ENCODE measurements around the gene SRD5A1. TPM values are rescaled to one million over a fixed set of nuclear protein-coding genes. Genes with fewer than 3 reads are reported as not detected.

The SRD5A1 gene
- total RNA-seq, 1 experiment from 2014 or later: 39.6 TPM

GRCh38 chr5:6702633-6703032 lies 69.4 kb downstream of the SRD5A1 start:
- intact Hi-C loops (cut with micrococcal nuclease): no loop called here
- Histone ChIP-seq H3K4me3 (ENCODE audit: low read length) (no peak overlapping the region), H3K9ac (ENCODE audit: low read length) (no peak overlapping the region), H3K9me3 (ENCODE audit: low read length) (no peaks in the 10 kb centered on the region), H3K9me2 (replicated peaks; ENCODE audit: low read length) (no peaks in the 10 kb centered on the region), H4K20me1 (ENCODE audit: low read length) (no peaks in the 10 kb centered on the region), H3K27me3 (ENCODE audit: low read length) (0 out of 2 replicates have a peak, but pooled peaks cover under 1% of the 10 kb centered on the region), H3F3A (ENCODE audit: low read length, unreplicated experiment) (no peaks in the 10 kb centered on the region), H3K27ac (ENCODE audit: low read length) (no peak overlapping the region), H2AFZ (ENCODE audit: low read length) (no peak overlapping the region), H3K79me2 (ENCODE audit: low read length) (no peaks in the 10 kb centered on the region), H3K36me3 (ENCODE audit: low read depth, low read length) (no peaks in the 10 kb centered on the region), H3K4me1 (ENCODE audit: insufficient read depth, low read length) (peaks cover 43% of the 10 kb centered on the region), H3K4me2 (ENCODE audit: low read length) (no peak overlapping the region)
- DNase-seq: no peak
- ChIA-PET POLR2A (ENCODE audit: unreplicated experiment) (no interaction called here), CTCF (no interaction called here)
- no peak for ATAC-seq
- BruUV-seq (replicated peaks): no TSS peak
- no peak for TF ChIP-seq EZH2 (IDR thresholded peaks at IDR 0.05; ENCODE audit: low read length, unreplicated experiment)
- TF ChIP-seq, protein P1, sequence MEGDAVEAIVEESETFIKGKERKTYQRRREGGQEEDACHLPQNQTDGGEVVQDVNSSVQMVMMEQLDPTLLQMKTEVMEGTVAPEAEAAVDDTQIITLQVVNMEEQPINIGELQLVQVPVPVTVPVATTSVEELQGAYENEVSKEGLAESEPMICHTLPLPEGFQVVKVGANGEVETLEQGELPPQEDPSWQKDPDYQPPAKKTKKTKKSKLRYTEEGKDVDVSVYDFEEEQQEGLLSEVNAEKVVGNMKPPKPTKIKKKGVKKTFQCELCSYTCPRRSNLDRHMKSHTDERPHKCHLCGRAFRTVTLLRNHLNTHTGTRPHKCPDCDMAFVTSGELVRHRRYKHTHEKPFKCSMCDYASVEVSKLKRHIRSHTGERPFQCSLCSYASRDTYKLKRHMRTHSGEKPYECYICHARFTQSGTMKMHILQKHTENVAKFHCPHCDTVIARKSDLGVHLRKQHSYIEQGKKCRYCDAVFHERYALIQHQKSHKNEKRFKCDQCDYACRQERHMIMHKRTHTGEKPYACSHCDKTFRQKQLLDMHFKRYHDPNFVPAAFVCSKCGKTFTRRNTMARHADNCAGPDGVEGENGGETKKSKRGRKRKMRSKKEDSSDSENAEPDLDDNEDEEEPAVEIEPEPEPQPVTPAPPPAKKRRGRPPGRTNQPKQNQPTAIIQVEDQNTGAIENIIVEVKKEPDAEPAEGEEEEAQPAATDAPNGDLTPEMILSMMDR (conservative IDR thresholded peaks at IDR 0.05; ENCODE audit: low read depth, low read length): no peak
- TF ChIP-seq EZH2phosphoT487 (IDR thresholded peaks at IDR 0.05; ENCODE audit: borderline replicate concordance, low read length): no peak

DNA sequence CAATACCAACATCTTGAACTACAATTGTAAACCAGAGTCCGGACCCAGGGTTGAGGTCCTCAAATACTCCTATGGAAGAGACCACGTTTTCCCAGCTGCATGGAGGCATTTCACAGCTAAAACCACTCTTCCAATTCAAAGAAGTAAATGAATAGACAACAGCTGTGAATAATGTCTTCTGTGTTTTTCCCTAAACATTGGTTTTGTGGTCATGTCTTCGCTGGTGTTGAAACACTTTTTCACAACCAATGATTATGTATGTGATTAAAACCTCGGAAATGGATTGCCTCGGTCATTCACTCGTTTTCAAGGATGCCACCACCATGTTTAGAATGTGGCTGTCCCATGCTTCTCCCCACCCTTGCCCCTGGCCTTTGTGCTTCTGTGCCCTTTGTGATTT lies 70.6 kb downstream of the SRD5A1 start:
- ChIA-PET CTCF (no interaction called here), POLR2A (ENCODE audit: unreplicated experiment) (no interaction called here)
- Histone ChIP-seq H3K4me1 (ENCODE audit: insufficient read depth, low read length) (peaks cover 43% of the 10 kb centered on the region), H4K20me1 (ENCODE audit: low read length) (no peaks in the 10 kb centered on the region), H3K79me2 (ENCODE audit: low read length) (no peaks in the 10 kb centered on the region), H3K36me3 (ENCODE audit: low read depth, low read length) (no peaks in the 10 kb centered on the region), H2AFZ (ENCODE audit: low read length) (peak overlapping the region; percentile 79), H3F3A (ENCODE audit: low read length, unreplicated experiment) (no peaks in the 10 kb centered on the region), H3K9me2 (replicated peaks; ENCODE audit: low read length) (no peaks in the 10 kb centered on the region), H3K4me2 (ENCODE audit: low read length) (peak overlapping the region; percentile 66), H3K27ac (ENCODE audit: low read length) (peak overlapping the region; percentile 77), H3K27me3 (ENCODE audit: low read length) (no peaks in the 10 kb centered on the region), H3K4me3 (ENCODE audit: low read length) (peak overlapping the region; percentile 11; the same call in 1 of the 2 replicates), H3K9ac (ENCODE audit: low read length) (peak overlapping the region; percentile 49), H3K9me3 (ENCODE audit: low read length) (no peaks in the 10 kb centered on the region)
- DNase-seq (no peak), ATAC-seq (no peak)
- BruUV-seq (replicated peaks): TSS peak; percentile 86
- TF ChIP-seq EZH2phosphoT487 (IDR thresholded peaks at IDR 0.05; ENCODE audit: borderline replicate concordance, low read length) (no peak), EZH2 (IDR thresholded peaks at IDR 0.05; ENCODE audit: low read length, unreplicated experiment) (no peak)
- TF ChIP-seq, protein P1 (conservative IDR thresholded peaks at IDR 0.05; ENCODE audit: low read depth, low read length): no peak
- intact Hi-C loops (cut with micrococcal nuclease): loop anchor here (2.0 kb wide), 1 partner anchor 71 kb away; the partner anchor contains the start of genes NSUN2 and SRD5A1

DNA sequence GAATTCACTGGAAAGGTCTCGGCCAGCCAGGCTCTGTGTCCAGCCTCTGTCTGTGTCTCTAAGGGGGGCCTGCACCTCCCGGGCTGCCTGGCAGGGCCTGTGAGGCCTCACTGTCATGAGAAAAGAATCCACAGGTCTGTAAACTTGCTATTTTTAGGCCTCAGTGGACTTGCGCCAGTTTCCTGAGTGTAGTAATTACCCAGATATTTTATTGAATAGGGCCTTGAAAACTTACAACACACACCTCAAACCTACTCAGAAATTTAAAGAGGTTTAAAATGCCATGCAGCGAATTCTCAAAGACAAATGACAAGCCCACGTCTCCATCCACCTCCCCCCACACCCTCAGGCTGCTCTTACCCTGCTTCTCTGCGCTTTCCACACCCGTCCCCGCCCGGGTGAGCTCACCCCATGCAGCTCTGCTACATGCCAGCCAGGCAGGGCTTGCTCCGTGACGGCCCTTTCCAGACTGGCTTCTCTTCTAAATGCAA lies 71.2 kb downstream of the SRD5A1 start:
- Histone ChIP-seq H3F3A (ENCODE audit: low read length, unreplicated experiment) (no peaks in the 10 kb centered on the region), H3K9me2 (replicated peaks; ENCODE audit: low read length) (no peaks in the 10 kb centered on the region), H3K27ac (ENCODE audit: low read length) (peak overlapping the region; percentile 77), H3K4me3 (ENCODE audit: low read length) (peak overlapping the region; percentile 11; the same call in 1 of the 2 replicates), H3K9me3 (ENCODE audit: low read length) (no peaks in the 10 kb centered on the region), H3K9ac (ENCODE audit: low read length) (peak overlapping the region; percentile 49), H3K4me2 (ENCODE audit: low read length) (peak overlapping the region; percentile 66), H2AFZ (ENCODE audit: low read length) (peak overlapping the region; percentile 79), H3K36me3 (ENCODE audit: low read depth, low read length) (no peaks in the 10 kb centered on the region), H4K20me1 (ENCODE audit: low read length) (no peaks in the 10 kb centered on the region), H3K27me3 (ENCODE audit: low read length) (no peaks in the 10 kb centered on the region), H3K79me2 (ENCODE audit: low read length) (no peaks in the 10 kb centered on the region), H3K4me1 (ENCODE audit: insufficient read depth, low read length) (peaks cover 43% of the 10 kb centered on the region)
- ChIA-PET POLR2A (ENCODE audit: unreplicated experiment) (no interaction called here), CTCF (no interaction called here)
- BruUV-seq (replicated peaks): no TSS peak
- TF ChIP-seq EZH2phosphoT487 (IDR thresholded peaks at IDR 0.05; ENCODE audit: borderline replicate concordance, low read length): no peak
- no peak for TF ChIP-seq EZH2 (IDR thresholded peaks at IDR 0.05; ENCODE audit: low read length, unreplicated experiment)
- TF ChIP-seq, protein P1 (conservative IDR thresholded peaks at IDR 0.05; ENCODE audit: low read depth, low read length): no peak
- ATAC-seq: peak; percentile 93
- DNase-seq: peak; percentile 95
- intact Hi-C loops (cut with micrococcal nuclease): loop anchor here (2.0 kb wide), 1 partner anchor 72 kb away; the partner anchor contains the start of genes NSUN2 and SRD5A1
